ENCODE results near the gene SMAD4.
"Not testable (repeated sequence)": the region's sequence is repeated elsewhere in the genome, so short reads cannot be mapped to it uniquely, and the experiment has no call there.

SMAD4 gene

DNA sequence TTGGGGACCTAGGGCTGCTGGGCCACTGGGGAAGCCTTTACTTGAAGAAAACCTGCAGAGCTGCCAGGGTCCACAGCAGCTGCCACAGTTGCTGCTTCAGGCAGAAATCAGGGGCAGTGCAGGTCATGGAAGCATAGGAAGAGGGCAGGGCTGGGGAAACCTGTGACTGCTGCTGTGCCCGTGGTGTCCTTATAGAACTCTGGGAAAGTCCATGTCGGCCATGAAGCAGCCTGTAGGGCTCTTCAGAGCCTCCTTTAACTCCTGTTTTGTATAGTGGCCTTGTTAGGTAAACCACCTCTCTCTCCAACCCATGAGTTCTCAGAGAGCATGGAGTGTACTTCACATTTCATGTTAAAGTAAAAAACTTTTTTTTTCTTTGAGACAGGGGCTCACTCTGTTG lies 62.1 kb downstream of the SMAD4 start:
- Histone ChIP-seq H3K9me3 (ENCODE audit: control insufficient read depth, insufficient read depth, low read depth, low read length) (peaks cover 15% of the 10 kb centered on the region), H3K27me3 (ENCODE audit: control insufficient read depth, insufficient read depth, low read length) (no peaks in the 10 kb centered on the region), H3K36me3 (ENCODE audit: control insufficient read depth, insufficient read depth, low read length) (peaks cover 9% of the 10 kb centered on the region; the same call in 1 of the 2 replicates), H3K9ac (ENCODE audit: low read length) (no peak overlapping the region), H3K4me3 (ENCODE audit: low read depth, low read length) (no peak overlapping the region), H3K4me1 (ENCODE audit: control insufficient read depth, insufficient read depth, low read length) (no peaks in the 10 kb centered on the region), H3K27ac (ENCODE audit: low read depth, low read length) (no peak overlapping the region)

DNA sequence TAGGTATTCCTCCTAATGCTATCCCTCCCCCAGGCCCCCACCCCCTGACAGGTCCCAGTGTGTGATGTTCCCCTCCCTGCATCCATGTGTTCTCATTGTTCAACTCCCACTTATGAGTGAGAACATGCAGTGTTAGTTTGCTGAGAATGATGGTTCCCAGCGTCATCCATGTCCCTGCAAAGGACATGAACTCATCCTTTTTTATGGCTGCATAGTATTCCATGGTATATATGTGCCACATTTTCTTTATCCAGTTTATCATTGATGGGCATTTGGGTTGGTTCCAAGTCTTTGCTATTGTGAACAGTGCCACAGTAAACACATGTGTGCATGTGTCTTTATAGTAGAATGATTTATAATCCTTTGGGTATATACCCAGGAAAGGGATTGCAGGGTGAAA lies 63.0 kb downstream of the SMAD4 start:
- peaks cover 13% of the 10 kb centered on the region for H3K9me3 ChIP-seq (ENCODE audit: control insufficient read depth, insufficient read depth, low read depth, low read length)
- not testable (repeated sequence) for H3K4me3 ChIP-seq (ENCODE audit: low read depth, low read length); H3K9ac ChIP-seq (ENCODE audit: low read length); H3K27ac ChIP-seq (ENCODE audit: low read depth, low read length); H3K36me3 ChIP-seq (ENCODE audit: control insufficient read depth, insufficient read depth, low read length); H3K27me3 ChIP-seq (ENCODE audit: control insufficient read depth, insufficient read depth, low read length); H3K4me1 ChIP-seq (ENCODE audit: control insufficient read depth, insufficient read depth, low read length)

GRCh38 chr18:51097021-51097822 lies 67.2 kb downstream of the SMAD4 start:
- Histone ChIP-seq H3K9ac (ENCODE audit: low read length) (no peak overlapping the region), H3K36me3 (ENCODE audit: control insufficient read depth, insufficient read depth, low read length) (no peaks in the 10 kb centered on the region), H3K27me3 (ENCODE audit: control insufficient read depth, insufficient read depth, low read length) (no peaks in the 10 kb centered on the region), H3K4me1 (ENCODE audit: control insufficient read depth, insufficient read depth, low read length) (no peaks in the 10 kb centered on the region), H3K27ac (ENCODE audit: low read depth, low read length) (no peak overlapping the region), H3K9me3 (ENCODE audit: control insufficient read depth, insufficient read depth, low read depth, low read length) (peaks cover 7% of the 10 kb centered on the region; the same call in 1 of the 2 replicates), H3K4me3 (ENCODE audit: low read depth, low read length) (no peak overlapping the region)

DNA sequence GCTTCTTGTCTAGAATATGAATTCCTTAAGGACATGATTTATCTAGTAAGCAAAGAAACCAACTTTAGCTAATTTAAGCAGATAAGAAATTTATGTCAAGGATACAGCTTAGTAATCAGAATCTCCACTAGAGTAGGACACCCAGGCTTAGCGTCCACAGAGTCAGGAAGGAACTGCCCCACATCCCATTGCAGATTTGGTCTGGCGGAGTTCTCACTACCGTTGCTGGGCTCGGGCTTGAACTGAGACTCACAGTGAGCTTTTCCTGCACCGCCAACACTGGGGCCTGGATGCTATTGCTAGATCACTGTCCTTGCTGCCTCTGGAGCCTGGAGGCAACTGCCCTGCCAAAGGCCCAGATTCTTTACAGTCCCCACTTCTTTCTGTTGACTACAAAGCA lies 68.1 kb downstream of the SMAD4 start:
- no peaks in the 10 kb centered on the region for H3K36me3 ChIP-seq (ENCODE audit: control insufficient read depth, insufficient read depth, low read length)
- no peak overlapping the region for H3K27ac ChIP-seq (ENCODE audit: low read depth, low read length)
- H3K9me3 ChIP-seq (ENCODE audit: control insufficient read depth, insufficient read depth, low read depth, low read length): peaks cover 7% of the 10 kb centered on the region; the same call in 1 of the 2 replicates
- H3K27me3 ChIP-seq (ENCODE audit: control insufficient read depth, insufficient read depth, low read length): no peaks in the 10 kb centered on the region
- H3K4me1 ChIP-seq (ENCODE audit: control insufficient read depth, insufficient read depth, low read length): no peaks in the 10 kb centered on the region
- H3K4me3 ChIP-seq (ENCODE audit: low read depth, low read length): no peak overlapping the region
- H3K9ac ChIP-seq (ENCODE audit: low read length): no peak overlapping the region

GRCh38 chr18:51098513-51098912 lies 68.5 kb downstream of the SMAD4 start:
- H3K9me3 ChIP-seq (ENCODE audit: control insufficient read depth, insufficient read depth, low read depth, low read length): peaks cover 7% of the 10 kb centered on the region; the same call in 1 of the 2 replicates
- no peak overlapping the region for H3K9ac ChIP-seq (ENCODE audit: low read length)
- H3K27ac ChIP-seq (ENCODE audit: low read depth, low read length): no peak overlapping the region
- no peak overlapping the region for H3K4me3 ChIP-seq (ENCODE audit: low read depth, low read length)
- H3K36me3 ChIP-seq (ENCODE audit: control insufficient read depth, insufficient read depth, low read length): no peaks in the 10 kb centered on the region
- H3K4me1 ChIP-seq (ENCODE audit: control insufficient read depth, insufficient read depth, low read length): no peaks in the 10 kb centered on the region
- no peaks in the 10 kb centered on the region for H3K27me3 ChIP-seq (ENCODE audit: control insufficient read depth, insufficient read depth, low read length)

DNA sequence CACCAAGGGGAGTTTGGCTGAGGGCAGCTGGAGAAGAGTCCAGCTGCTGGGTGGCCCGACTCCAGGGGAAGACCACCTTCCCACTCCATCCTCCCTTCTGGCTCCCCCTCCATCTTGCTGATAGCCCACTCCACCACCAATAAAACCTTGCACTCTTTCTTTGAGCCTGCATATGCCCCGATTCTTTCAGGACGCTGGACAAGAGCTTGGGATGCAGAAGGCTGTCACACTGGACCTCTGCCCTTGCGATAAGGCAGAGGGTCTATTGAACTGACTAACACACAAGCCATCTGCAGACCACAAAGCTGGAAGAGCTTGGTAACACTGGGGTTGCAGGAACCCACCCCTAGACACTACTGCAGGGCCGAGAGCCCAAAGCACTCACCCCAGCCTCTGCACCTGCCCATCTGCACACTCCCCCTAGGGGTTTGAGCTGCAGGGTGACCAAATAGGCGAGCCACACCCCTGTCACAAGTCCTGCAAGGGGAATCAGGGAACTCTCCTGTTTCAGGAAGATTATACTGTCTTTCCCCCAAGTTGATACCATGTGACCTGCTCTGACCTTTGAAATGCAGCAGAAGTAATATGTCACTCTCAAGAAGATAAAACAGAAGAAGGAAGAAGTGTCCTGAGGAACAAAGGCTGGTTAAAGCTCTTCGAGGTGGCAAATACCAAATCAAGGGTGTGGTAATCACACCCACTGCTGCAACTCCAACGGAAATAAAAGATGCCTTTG lies 70.5 kb downstream of the SMAD4 start:
- H3K9me3 ChIP-seq (ENCODE audit: control insufficient read depth, insufficient read depth, low read depth, low read length): peaks cover 7% of the 10 kb centered on the region; the same call in 1 of the 2 replicates
- H3K27ac ChIP-seq (ENCODE audit: low read depth, low read length): no peak overlapping the region
- no peak overlapping the region for H3K9ac ChIP-seq (ENCODE audit: low read length)
- H3K36me3 ChIP-seq (ENCODE audit: control insufficient read depth, insufficient read depth, low read length): no peaks in the 10 kb centered on the region
- no peak overlapping the region for H3K4me3 ChIP-seq (ENCODE audit: low read depth, low read length)
- H3K27me3 ChIP-seq (ENCODE audit: control insufficient read depth, insufficient read depth, low read length): no peaks in the 10 kb centered on the region
- no peaks in the 10 kb centered on the region for H3K4me1 ChIP-seq (ENCODE audit: control insufficient read depth, insufficient read depth, low read length)

GRCh38 chr18:51107082-51107481 lies 77.1 kb downstream of the SMAD4 start:
- H3K27me3 ChIP-seq (ENCODE audit: control insufficient read depth, insufficient read depth, low read length): no peaks in the 10 kb centered on the region
- peaks cover 4% of the 10 kb centered on the region for H3K9me3 ChIP-seq (ENCODE audit: control insufficient read depth, insufficient read depth, low read depth, low read length)
- 0 out of 2 replicates have a peak, but pooled peaks cover 2% of the 10 kb centered on the region for H3K4me1 ChIP-seq (ENCODE audit: control insufficient read depth, insufficient read depth, low read length)
- no peaks in the 10 kb centered on the region for H3K36me3 ChIP-seq (ENCODE audit: control insufficient read depth, insufficient read depth, low read length)
- no peak overlapping the region for H3K4me3 ChIP-seq (ENCODE audit: low read depth, low read length)
- H3K27ac ChIP-seq (ENCODE audit: low read depth, low read length): no peak overlapping the region
- no peak overlapping the region for H3K9ac ChIP-seq (ENCODE audit: low read length)

GRCh38 chr18:51107598-51108305 lies 77.7 kb downstream of the SMAD4 start:
- Histone ChIP-seq H3K27ac (ENCODE audit: low read depth, low read length) (no peak overlapping the region), H3K9me3 (ENCODE audit: control insufficient read depth, insufficient read depth, low read depth, low read length) (peaks cover 5% of the 10 kb centered on the region; the same call in 1 of the 2 replicates)

DNA sequence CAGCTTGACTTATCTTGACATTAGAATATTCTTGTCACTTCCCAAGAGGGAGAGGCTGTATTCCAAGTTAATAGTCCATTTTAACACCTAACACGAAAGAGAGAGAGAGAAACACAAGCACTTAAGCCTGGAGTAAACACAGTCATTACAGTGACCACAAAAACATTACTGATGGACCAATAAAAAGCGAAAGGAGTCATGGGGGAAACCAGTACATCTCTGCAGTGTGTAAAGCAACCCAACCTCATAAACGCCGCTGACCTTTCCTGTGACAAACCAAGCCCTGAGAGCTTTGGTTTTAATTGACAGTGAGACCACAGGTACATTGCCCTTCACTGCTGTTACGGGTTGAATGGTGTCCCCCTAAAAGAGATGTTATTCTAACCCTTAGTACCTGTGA lies 78.3 kb downstream of the SMAD4 start:
- 0 out of 2 replicates have a peak, but pooled peaks cover 2% of the 10 kb centered on the region for H3K4me1 ChIP-seq (ENCODE audit: control insufficient read depth, insufficient read depth, low read length)
- no peak overlapping the region for H3K9ac ChIP-seq (ENCODE audit: low read length)
- H3K36me3 ChIP-seq (ENCODE audit: control insufficient read depth, insufficient read depth, low read length): no peaks in the 10 kb centered on the region
- H3K9me3 ChIP-seq (ENCODE audit: control insufficient read depth, insufficient read depth, low read depth, low read length): peaks cover 5% of the 10 kb centered on the region; the same call in 1 of the 2 replicates
- no peaks in the 10 kb centered on the region for H3K27me3 ChIP-seq (ENCODE audit: control insufficient read depth, insufficient read depth, low read length)
- no peak overlapping the region for H3K27ac ChIP-seq (ENCODE audit: low read depth, low read length)
- no peak overlapping the region for H3K4me3 ChIP-seq (ENCODE audit: low read depth, low read length)

More at GRCh38 chr18:51107598-51108305, 77.7 kb downstream of the SMAD4 start:
- Histone ChIP-seq H3K9ac (ENCODE audit: low read length) (no peak overlapping the region), H3K36me3 (ENCODE audit: control insufficient read depth, insufficient read depth, low read length) (no peaks in the 10 kb centered on the region), H3K4me3 (ENCODE audit: low read depth, low read length) (no peak overlapping the region), H3K4me1 (ENCODE audit: control insufficient read depth, insufficient read depth, low read length) (0 out of 2 replicates have a peak, but pooled peaks cover 2% of the 10 kb centered on the region), H3K27me3 (ENCODE audit: control insufficient read depth, insufficient read depth, low read length) (no peaks in the 10 kb centered on the region)

DNA sequence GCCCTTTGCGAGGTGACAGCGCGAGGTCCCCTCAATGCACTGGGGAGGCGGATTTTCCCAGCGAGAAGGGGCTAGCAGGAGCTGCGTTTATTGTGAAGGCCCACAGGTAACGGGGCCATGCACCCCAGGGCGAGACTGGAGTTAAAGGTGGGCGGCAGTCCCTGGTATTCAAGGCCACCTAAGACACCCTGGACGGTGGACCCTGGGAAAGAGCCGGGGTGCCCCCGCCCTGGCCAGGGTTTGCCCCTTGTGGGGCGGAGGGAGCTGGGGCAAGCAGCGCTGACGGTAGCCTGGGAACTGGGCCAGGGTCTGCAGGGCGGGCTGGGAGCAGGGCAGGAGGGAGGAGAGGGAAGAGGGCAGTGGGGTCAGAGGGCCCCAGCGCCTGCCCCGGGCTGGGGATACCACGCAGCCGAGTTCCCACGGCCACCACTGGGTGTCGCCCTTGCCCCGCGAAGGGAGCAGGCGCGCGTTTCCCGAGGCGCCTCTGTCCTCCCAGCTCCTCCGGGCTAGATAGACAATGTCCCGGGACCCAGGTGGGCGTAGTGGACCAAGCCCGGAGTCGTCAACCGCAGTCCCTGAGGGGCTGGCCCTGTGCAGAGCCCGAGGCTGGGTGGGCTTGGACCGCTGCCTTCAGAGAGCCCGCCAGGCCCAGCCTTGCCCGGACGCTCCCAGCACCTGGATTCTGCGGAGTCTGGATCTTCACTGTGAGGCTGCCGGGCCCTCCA lies 80.2 kb downstream of the SMAD4 start:
- Histone ChIP-seq H3K27me3 (ENCODE audit: control insufficient read depth, insufficient read depth, low read length) (no peaks in the 10 kb centered on the region), H3K4me1 (ENCODE audit: control insufficient read depth, insufficient read depth, low read length) (0 out of 2 replicates have a peak, but pooled peaks cover 2% of the 10 kb centered on the region), H3K9me3 (ENCODE audit: control insufficient read depth, insufficient read depth, low read depth, low read length) (peaks cover 5% of the 10 kb centered on the region; the same call in 1 of the 2 replicates), H3K36me3 (ENCODE audit: control insufficient read depth, insufficient read depth, low read length) (no peaks in the 10 kb centered on the region), H3K4me3 (ENCODE audit: low read depth, low read length) (no peak overlapping the region), H3K27ac (ENCODE audit: low read depth, low read length) (no peak overlapping the region), H3K9ac (ENCODE audit: low read length) (no peak overlapping the region)

Data from HUES6 (cell line).